D721Med (cell line): ENCODE results near the gene HMCN2.

Source experiments
- DNase-seq: peaks from one replicate; pipeline ENCODE4 v3.0.0; 2011; ENCODE audit warnings: low spot score; ENCODE audit not compliant: insufficient read length
- FAIRE-seq: peaks from 2 replicates; lab custom pipeline; 2011; peaks lifted over from hg19 to GRCh38; lab: Jason Lieb, UNC
- TF ChIP-seq, protein P1 (sequence below): IDR thresholded peaks from 2 replicates; pipeline ENCODE4 v1.5.1; 2012; ENCODE audit warnings: mild to moderate bottlenecking, control low read depth; ENCODE audit not compliant: insufficient read depth; ENCODE audit errors: missing control alignments

Gene HMCN2

DNA sequence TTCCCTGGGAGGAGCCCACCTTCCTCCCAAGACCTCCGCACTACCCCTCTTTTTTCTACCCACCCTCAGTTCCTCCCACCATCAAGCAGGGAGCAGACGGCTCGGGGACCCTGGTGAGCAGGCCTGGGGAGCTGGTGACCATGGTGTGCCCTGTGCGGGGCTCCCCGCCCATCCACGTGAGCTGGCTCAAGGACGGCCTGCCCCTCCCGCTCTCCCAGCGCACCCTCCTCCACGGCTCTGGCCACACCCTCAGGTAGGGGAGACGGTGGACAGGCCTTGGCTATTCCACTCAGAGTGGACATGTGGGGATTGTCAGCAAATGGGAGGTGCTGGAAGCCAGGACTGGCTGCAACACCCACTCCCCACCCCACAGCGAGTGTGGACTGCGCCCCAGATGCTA is 126.3 kb downstream of the HMCN2 start:
- TF ChIP-seq, protein P1, sequence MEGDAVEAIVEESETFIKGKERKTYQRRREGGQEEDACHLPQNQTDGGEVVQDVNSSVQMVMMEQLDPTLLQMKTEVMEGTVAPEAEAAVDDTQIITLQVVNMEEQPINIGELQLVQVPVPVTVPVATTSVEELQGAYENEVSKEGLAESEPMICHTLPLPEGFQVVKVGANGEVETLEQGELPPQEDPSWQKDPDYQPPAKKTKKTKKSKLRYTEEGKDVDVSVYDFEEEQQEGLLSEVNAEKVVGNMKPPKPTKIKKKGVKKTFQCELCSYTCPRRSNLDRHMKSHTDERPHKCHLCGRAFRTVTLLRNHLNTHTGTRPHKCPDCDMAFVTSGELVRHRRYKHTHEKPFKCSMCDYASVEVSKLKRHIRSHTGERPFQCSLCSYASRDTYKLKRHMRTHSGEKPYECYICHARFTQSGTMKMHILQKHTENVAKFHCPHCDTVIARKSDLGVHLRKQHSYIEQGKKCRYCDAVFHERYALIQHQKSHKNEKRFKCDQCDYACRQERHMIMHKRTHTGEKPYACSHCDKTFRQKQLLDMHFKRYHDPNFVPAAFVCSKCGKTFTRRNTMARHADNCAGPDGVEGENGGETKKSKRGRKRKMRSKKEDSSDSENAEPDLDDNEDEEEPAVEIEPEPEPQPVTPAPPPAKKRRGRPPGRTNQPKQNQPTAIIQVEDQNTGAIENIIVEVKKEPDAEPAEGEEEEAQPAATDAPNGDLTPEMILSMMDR: no peak
- no peak for FAIRE-seq
- DNase-seq: no peak

DNA sequence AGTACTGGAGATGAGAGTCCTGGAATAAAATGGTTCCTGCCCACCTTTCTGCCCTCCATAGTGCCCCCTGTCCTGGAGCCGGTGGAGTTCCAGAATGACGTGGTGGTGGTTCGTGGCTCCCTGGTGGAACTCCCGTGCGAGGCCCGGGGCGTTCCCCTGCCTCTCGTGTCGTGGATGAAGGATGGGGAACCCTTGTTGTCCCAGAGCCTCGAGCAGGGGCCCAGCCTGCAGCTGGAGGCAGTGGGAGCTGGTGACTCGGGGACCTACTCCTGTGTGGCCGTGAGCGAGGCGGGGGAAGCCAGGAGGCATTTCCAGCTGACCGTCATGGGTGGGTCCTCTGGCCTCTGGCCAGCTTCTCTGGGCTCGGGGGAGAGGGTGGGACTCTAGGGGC is 128.1 kb downstream of the HMCN2 start:
- no peak for DNase-seq
- TF ChIP-seq, protein P1: no peak
- no peak for FAIRE-seq

DNA sequence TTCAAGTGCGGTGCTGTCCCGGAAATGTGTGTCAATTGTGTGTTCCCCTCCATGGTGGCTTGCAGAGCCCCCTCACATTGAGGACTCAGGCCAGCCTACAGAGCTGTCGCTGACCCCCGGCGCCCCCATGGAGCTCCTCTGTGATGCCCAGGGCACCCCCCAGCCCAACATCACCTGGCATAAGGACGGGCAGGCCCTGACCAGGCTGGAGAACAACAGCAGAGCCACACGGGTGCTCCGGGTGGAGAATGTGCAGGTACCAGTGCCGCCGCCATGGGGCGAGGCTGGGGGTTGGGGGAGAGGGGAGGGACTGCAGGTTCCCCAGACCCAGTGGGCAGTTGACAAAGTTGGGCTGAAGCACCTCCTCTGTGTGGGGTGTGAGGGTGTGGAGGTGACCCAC is 128.8 kb downstream of the HMCN2 start:
- DNase-seq (no peak), FAIRE-seq (no peak)
- TF ChIP-seq, protein P1: no peak

DNA sequence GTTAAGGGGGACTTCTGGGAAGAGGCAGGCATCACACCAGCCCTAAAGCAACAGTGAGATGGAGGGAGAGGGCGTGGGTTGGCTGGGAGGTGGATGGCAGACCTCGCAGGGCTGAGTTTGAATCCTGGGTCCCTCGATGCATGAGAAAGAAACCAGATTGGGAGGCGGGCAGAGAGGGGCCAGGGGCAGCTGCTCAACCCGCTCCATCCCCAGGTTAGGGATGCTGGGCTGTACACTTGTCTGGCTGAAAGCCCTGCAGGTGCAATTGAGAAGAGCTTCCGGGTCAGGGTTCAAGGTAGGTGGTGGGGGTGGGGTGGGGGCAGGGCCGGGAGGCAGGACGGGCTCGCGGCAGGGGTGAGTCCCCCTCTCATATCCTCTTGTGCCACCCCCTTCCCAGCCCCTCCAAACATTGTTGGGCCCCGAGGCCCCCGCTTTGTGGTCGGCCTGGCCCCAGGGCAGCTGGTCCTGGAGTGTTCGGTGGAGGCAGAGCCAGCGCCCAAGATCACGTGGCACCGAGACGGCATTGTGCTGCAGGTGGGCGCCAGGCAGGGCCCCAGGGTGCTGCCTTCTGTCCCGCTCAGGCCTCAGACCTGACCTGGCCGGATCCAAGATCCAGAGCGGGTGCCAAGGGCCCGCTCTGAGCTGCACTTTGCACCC is 129.4 kb downstream of the HMCN2 start:
- FAIRE-seq: no peak
- TF ChIP-seq, protein P1: no peak
- no peak for DNase-seq

DNA sequence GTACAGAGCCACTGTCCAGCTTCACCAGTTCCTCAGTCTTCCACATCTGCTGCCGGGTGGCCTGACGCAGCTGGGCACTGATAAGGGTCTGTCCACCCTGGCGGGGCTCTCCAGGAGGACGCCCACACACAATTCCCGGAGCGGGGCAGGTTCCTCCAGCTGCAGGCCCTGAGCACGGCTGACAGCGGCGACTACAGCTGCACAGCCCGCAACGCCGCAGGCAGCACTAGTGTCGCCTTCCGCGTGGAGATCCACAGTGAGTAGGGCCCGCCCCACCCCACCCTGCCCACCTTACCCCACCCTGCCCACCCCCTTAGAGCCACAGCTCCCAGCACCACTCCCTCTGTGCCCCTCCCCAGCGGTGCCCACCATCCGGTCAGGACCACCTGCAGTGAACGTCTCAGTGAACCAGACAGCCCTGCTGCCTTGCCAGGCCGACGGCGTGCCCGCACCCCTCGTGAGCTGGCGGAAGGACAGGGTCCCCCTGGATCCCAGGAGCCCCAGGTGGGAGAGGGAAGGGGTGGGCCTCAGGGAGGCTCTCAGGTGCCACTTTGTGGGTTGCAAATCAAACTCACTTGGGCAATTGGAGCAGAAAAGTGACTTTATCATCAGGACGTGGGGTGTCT is 130.4 kb downstream of the HMCN2 start:
- no peak for DNase-seq
- TF ChIP-seq, protein P1: no peak
- FAIRE-seq: no peak

DNA sequence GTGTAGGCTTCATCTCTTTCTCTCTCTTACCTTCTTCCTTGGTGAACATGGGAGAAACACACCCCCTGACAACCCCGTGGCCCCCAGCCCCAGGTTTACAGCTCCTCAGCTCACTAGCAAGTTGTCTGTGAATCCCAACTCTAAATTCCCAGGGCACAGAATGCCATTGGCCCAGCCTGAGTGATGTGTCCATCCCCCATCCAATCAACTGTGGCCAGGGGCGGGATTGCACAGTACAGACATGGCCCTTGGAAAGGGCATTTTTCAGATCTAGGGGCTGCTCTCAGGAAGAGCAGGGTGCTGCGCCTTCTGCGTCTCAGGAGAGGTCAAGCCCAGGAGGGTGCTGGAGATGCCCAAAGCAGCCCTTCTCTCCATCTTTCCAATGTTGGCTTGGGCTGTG is 131.0 kb downstream of the HMCN2 start:
- TF ChIP-seq, protein P1: no peak
- DNase-seq (no peak), FAIRE-seq (no peak)
